GM12891 (cell line): ENCODE data around the gene ZC3H12A.

Source experiments
- POLR2A ChIP-seq: IDR thresholded peaks from 2 replicates; pipeline ENCODE4 v1.6.1; 2011; ENCODE audit warnings: low read depth, low read length, control low read depth
- POLR2AphosphoS5 ChIP-seq: IDR thresholded peaks from 2 replicates; pipeline ENCODE4 v1.6.1; 2011; ENCODE audit warnings: low read depth, low read length, control low read depth
- TAF1 ChIP-seq: IDR thresholded peaks from 2 replicates; pipeline ENCODE4 v1.6.1; 2011; ENCODE audit warnings: low read depth, low read length, control low read depth

DNA sequence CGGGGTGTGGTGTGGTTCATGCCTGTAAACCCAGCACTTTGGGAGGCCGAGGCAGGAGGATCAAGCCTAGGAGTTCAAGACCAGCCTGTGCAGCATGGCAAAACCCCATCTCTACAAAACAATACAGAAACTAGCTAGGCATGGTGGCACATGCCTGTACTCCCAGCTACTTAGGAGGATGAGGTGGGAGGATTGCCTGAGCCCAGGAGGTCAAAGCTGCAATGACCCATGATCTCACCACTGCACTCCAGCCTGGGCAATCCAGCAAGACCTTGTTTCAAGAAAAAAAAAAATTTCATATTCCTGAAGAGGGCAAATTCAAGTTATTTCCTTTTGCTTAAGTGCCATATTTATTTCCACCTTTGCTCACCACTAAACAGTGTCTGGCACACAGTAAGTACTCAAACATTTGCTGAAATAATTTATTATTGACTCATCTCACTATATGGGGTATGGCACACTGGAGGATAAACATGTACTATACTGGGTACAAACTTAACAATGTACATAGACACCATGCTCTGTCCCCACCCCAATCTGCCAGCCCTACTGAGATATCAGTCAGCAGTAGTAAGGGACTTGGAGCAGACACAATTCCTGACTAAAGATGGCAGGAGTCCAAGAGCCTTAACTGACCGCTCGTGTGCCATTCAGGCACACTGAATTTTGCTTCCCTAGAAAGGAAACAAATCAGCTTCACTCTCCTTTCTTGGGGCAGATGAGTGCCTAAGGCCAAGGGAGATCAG, 24.7 kb downstream of the ZC3H12A start:
- TF ChIP-seq TAF1 = no peak
- TF ChIP-seq POLR2AphosphoS5 = no peak
- TF ChIP-seq POLR2A = no peak
